Cardiac septum (tissue), 1 donor: ENCODE results near the gene EYS. TPM values are rescaled to one million over a fixed set of nuclear protein-coding genes. Genes with fewer than 3 reads are reported as not detected.
"Not testable (repeated sequence)": the region's sequence is repeated elsewhere in the genome, so short reads cannot be mapped to it uniquely, and the experiment has no call there.

Source experiments
- DNase-seq: peaks from one replicate; pipeline ENCODE4 v3.0.0-alpha.2; 2020; ENCODE audit warnings: low spot score
- intact Hi-C: fragments of 100-400 bp; cut with DNase I; formaldehyde crosslinking; loops from one replicate; pipeline ENCODE4 v1.14.0; 2022
- total RNA-seq: library from RNA; stranded (reverse); fragmentation: NEBNext Ultra II Directional; extraction: Animal tissue kit (Norgen Biotek cat#: 25700); gene quantifications from one replicate; pipeline ENCODE4 v1.2.1, GENCODE V29; 2021
- donor health status: DM: no; HTN: no; CAD: no.

EYS gene
- total RNA-seq, 1 donor from 2014 or later = 0.24 TPM

GRCh38 chr6:63940056-63940455 is 1767.0 kb downstream of the EYS start:
- intact Hi-C loops = no loop called here
- no peak for DNase-seq

GRCh38 chr6:63936399-63936798 is 1770.6 kb downstream of the EYS start:
- no peak for DNase-seq
- intact Hi-C loops = no loop called here

GRCh38 chr6:63935732-63936131 is 1771.3 kb downstream of the EYS start:
- intact Hi-C loops = no loop called here
- DNase-seq = no peak

- intact Hi-C loops, DNase-seq: not testable (repeated sequence)
Observed at GRCh38 chr6:63933948-63934347, 1773.1 kb downstream of the EYS start.

- intact Hi-C loops = no loop called here
- DNase-seq = no peak
Observed at GRCh38 chr6:63930848-63931247, 1776.2 kb downstream of the EYS start.

- intact Hi-C loops = loop anchor here (10.0 kb wide), 1 partner anchor 396 kb away; no protein-coding TSS in a partner anchor
- no peak for DNase-seq
Observed at GRCh38 chr6:63929111-63929510, 1777.9 kb downstream of the EYS start.

- intact Hi-C loops = loop anchor here (10.0 kb wide), 1 partner anchor 396 kb away; no protein-coding TSS in a partner anchor
- DNase-seq = no peak
Observed at GRCh38 chr6:63928613-63929012, 1778.4 kb downstream of the EYS start.

- intact Hi-C loops = loop anchor here (10.0 kb wide), 1 partner anchor 398 kb away; no protein-coding TSS in a partner anchor
Observed at GRCh38 chr6:63926950-63927927, 1779.8 kb downstream of the EYS start.

GRCh38 chr6:63926258-63926780 is 1780.7 kb downstream of the EYS start:
- intact Hi-C loops = loop anchor here (10.0 kb wide), 1 partner anchor 398 kb away; no protein-coding TSS in a partner anchor
- no peak for DNase-seq

More at GRCh38 chr6:63926950-63927927, 1779.8 kb downstream of the EYS start:
- no peak for DNase-seq

- intact Hi-C loops = loop anchor here (10.0 kb wide), 1 partner anchor 402 kb away; no protein-coding TSS in a partner anchor
- no peak for DNase-seq
Observed at GRCh38 chr6:63923139-63923739, 1783.8 kb downstream of the EYS start.

GRCh38 chr6:63919556-63920110 is 1787.4 kb downstream of the EYS start:
- DNase-seq = no peak
- intact Hi-C loops = loop anchor here (10.0 kb wide), 1 partner anchor 405 kb away; no protein-coding TSS in a partner anchor

- intact Hi-C loops = no loop called here
Observed at GRCh38 chr6:63912887-63913286, 1794.1 kb downstream of the EYS start.

GRCh38 chr6:63910863-63911551 is 1796.0 kb downstream of the EYS start:
- no peak for DNase-seq
- intact Hi-C loops = no loop called here

More at GRCh38 chr6:63912887-63913286, 1794.1 kb downstream of the EYS start:
- DNase-seq = no peak

GRCh38 chr6:63904650-63905248 is 1802.3 kb downstream of the EYS start:
- intact Hi-C loops = no loop called here
- DNase-seq = no peak

GRCh38 chr6:63899550-63899949 is 1807.5 kb downstream of the EYS start:
- DNase-seq = no peak
- intact Hi-C loops = no loop called here

- DNase-seq = no peak
- intact Hi-C loops = no loop called here
Observed at GRCh38 chr6:63897952-63898351, 1809.1 kb downstream of the EYS start.

GRCh38 chr6:63897459-63897858 is 1809.6 kb downstream of the EYS start:
- no peak for DNase-seq
- intact Hi-C loops = no loop called here

GRCh38 chr6:63888416-63888815 is 1818.6 kb downstream of the EYS start:
- intact Hi-C loops = no loop called here
- no peak for DNase-seq

- DNase-seq, intact Hi-C loops: not testable (repeated sequence)
Observed at GRCh38 chr6:63887804-63888203, 1819.2 kb downstream of the EYS start.
